GM13977 (cell line): ENCODE results near the gene SMTNL2.

Experiments used
- DNase-seq: peaks from one replicate; pipeline ENCODE4 v3.0.0; 2012; ENCODE audit warnings: low spot score
- CTCF ChIP-seq: IDR thresholded peaks from 2 replicates; pipeline ENCODE4 v1.5.1; 2012; ENCODE audit warnings: mild to moderate bottlenecking, control low read depth; ENCODE audit not compliant: insufficient read depth; ENCODE audit errors: extremely low read depth, missing control alignments
- in situ Hi-C: fragments of 300-500 bp; cut with MboI; formaldehyde crosslinking; loops from one replicate; pipeline ENCODE4 v1.12.0; 2022; ENCODE audit warnings: low sequenced_read_pairs, low pct_unique_long_range_greater_than_20kb, mixed read lengths, inconsistent platforms; ENCODE audit not compliant: unreplicated experiment

The SMTNL2 gene

DNA sequence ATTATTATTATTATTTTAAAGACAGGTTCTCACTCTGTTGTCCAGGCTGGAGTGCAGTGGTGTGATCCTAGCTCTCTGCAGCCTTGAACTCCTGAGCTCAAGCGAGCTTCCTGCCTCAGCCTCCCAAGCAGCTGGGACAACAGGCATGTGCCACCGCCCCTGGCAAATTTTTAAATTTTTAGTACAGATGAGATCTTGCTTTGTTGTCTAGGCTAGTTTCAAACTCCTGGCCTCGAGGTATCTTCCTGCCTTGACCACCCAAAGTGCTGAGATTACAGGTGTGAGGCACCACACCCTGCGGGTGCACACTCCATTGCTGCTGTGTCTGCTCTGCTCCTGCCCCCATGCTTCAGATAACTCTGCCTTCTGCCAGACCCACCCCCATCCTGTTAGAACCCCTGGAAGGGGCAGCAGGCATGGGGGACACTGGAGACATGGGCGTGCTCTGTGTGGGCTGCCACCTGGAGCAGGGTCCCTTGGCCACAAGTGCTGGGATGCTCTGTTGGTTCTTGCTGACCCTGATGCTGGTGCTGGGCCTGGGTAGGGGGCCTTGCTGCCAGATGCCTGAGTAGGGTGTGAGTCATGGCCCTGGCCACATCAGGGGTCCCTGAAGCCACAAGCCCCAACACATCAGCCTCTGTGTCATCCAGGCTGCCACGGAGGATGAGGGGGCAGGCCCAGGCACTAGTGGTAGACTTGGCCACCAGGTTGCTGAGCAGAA, 26.5 kb upstream of the SMTNL2 start:
- in situ Hi-C loops = no loop called here
- no peak for DNase-seq
- no peak for TF ChIP-seq CTCF

- TF ChIP-seq CTCF = no peak
- DNase-seq = no peak
- in situ Hi-C loops = no loop called here
Observed at GRCh38 chr17:4558347-4558971, 25.9 kb upstream of the SMTNL2 start.

- DNase-seq = no peak
- TF ChIP-seq CTCF = no peak
Observed at GRCh38 chr17:4559139-4559791, 25.1 kb upstream of the SMTNL2 start.

GRCh38 chr17:4559966-4560365, 24.4 kb upstream of the SMTNL2 start:
- no peak for DNase-seq
- in situ Hi-C loops = no loop called here
- no peak for TF ChIP-seq CTCF

More at GRCh38 chr17:4559139-4559791, 25.1 kb upstream of the SMTNL2 start:
- in situ Hi-C loops = no loop called here

DNA sequence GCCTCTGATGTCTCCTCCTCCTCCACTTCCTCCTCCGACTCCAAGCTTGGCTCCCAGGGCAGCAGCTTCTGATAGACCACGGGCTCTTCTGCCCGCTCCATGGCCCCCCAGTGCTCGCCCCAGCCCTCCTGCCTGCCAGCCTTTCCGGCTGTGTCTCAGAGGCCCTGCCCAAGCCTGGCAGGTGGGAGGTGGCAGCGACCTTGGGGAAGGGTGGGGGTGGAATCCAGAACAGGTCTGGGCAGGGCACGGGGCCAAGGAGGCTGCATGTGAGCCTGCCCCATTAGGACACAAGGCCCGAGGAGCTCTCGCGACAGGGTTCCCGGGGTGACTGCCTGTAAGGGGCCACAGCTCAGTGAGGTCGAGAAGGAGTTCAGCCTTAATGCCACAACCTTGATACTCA, 23.9 kb upstream of the SMTNL2 start, which contains the start of gene GGT6:
GGT6 (minus strand) TSS at position 157 of the 400 bp plus-strand sequence; CDS start at position 101, 56 bp downstream.
- in situ Hi-C loops = no loop called here
- no peak for DNase-seq
- no peak for TF ChIP-seq CTCF

GRCh38 chr17:4560837-4561256, 23.5 kb upstream of the SMTNL2 start:
- in situ Hi-C loops = no loop called here
- DNase-seq = no peak
- no peak for TF ChIP-seq CTCF
